Bronchial epithelial cell (primary cell): ENCODE results near the gene MREG. TPM values are rescaled to one million over a fixed set of nuclear protein-coding genes. Genes with fewer than 3 reads are reported as not detected.
A peak's percentile ranks its signal among the peaks of the same experiment; 100 is the strongest.

Experiments used
- DNase-seq: peaks from one replicate; pipeline ENCODE4 v3.0.0-alpha.2; 2010; ENCODE audit warnings: low read depth
- FAIRE-seq: peaks from 2 replicates; lab custom pipeline; 2011; peaks lifted over from hg19 to GRCh38; lab: Jason Lieb, UNC
- H3K27me3 ChIP-seq: 2 replicates; pipeline ENCODE4 v1.5.1; 2011; ENCODE audit warnings: low read length; ENCODE audit not compliant: control insufficient read depth, insufficient read depth
- H3K36me3 ChIP-seq: 2 replicates; pipeline ENCODE4 v1.5.1; 2011; ENCODE audit warnings: low read length; ENCODE audit not compliant: control insufficient read depth, insufficient read depth
- H3K4me3 ChIP-seq: 2 replicates; pipeline ENCODE4 v1.5.1; 2011; ENCODE audit warnings: mild to moderate bottlenecking, low read depth, low read length, control low read depth
- CTCF ChIP-seq: IDR thresholded peaks from 2 replicates; pipeline ENCODE4 v1.5.1; 2011; ENCODE audit warnings: mild to moderate bottlenecking, moderate library complexity, low read length, control low read depth, inconsistent platforms; ENCODE audit not compliant: insufficient read depth, severe bottlenecking
- total RNA-seq: library from RNA; depleted of rRNA; stranded (reverse); fragments of >200 nt; gene quantifications from 2 replicates; pipeline ENCODE4 v1.2.1, GENCODE V29; 2014

The MREG gene
- total RNA-seq, 1 donor from 2014 or later: 24.7 TPM

GRCh38 chr2:215920244-215921100, 92.9 kb downstream of the MREG start:
- TF ChIP-seq CTCF: peak; percentile 80
- Histone ChIP-seq H3K36me3 (no peaks in the 10 kb centered on the region), H3K4me3 (no peak overlapping the region), H3K27me3 (no peaks in the 10 kb centered on the region)
- DNase-seq (peak; percentile 66), FAIRE-seq (no peak)

GRCh38 chr2:215919624-215920243, 93.6 kb downstream of the MREG start:
- FAIRE-seq (no peak), DNase-seq (no peak)
- no peaks in the 10 kb centered on the region for H3K36me3 ChIP-seq
- no peak overlapping the region for H3K4me3 ChIP-seq
- no peak for TF ChIP-seq CTCF
- no peaks in the 10 kb centered on the region for H3K27me3 ChIP-seq

- no peak overlapping the region for H3K4me3 ChIP-seq
- H3K36me3 ChIP-seq: no peaks in the 10 kb centered on the region
- DNase-seq (no peak), FAIRE-seq (no peak)
- no peak for TF ChIP-seq CTCF
- H3K27me3 ChIP-seq: no peaks in the 10 kb centered on the region
Observed at GRCh38 chr2:215918901-215919599, 94.3 kb downstream of the MREG start.

- H3K4me3 ChIP-seq: no peak overlapping the region
- DNase-seq: peak; percentile 79
- TF ChIP-seq CTCF: no peak
- no peak for FAIRE-seq
- no peaks in the 10 kb centered on the region for H3K27me3 ChIP-seq
- no peaks in the 10 kb centered on the region for H3K36me3 ChIP-seq
Observed at GRCh38 chr2:215917953-215918620, 95.3 kb downstream of the MREG start.

- TF ChIP-seq CTCF: no peak
- no peak for DNase-seq
- Histone ChIP-seq H3K36me3 (no peaks in the 10 kb centered on the region), H3K27me3 (no peaks in the 10 kb centered on the region), H3K4me3 (no peak overlapping the region)
- FAIRE-seq: no peak
Observed at GRCh38 chr2:215915441-215915840, 97.9 kb downstream of the MREG start.
